Left ventricle myocardium inferior (tissue), 1 donor: ENCODE results near the gene KCNK5. TPM values are rescaled to one million over a fixed set of nuclear protein-coding genes. Genes with fewer than 3 reads are reported as not detected.

ENCODE experiments used
- DNase-seq: peaks from one replicate; pipeline ENCODE4 v3.0.0-alpha.2; 2020
- H3K27ac ChIP-seq: fragments of 200-600 bp; replicated peaks from 2 replicates; pipeline ENCODE4 v1.8.0; 2021
- H3K27me3 ChIP-seq: fragments of 200-600 bp; 2 replicates; pipeline ENCODE4 v1.8.0; 2021; ENCODE audit warnings: low read depth
- H3K36me3 ChIP-seq: fragments of 200-600 bp; 2 replicates; pipeline ENCODE4 v1.8.0; 2021
- H3K4me1 ChIP-seq: fragments of 200-600 bp; 2 replicates; pipeline ENCODE4 v1.8.0; 2021
- H3K4me3 ChIP-seq: fragments of 200-600 bp; 2 replicates; pipeline ENCODE4 v1.8.0; 2021; ENCODE audit warnings: mild to moderate bottlenecking, moderate library complexity
- H3K9me3 ChIP-seq: fragments of 200-600 bp; replicated peaks from 2 replicates; pipeline ENCODE4 v1.8.0; 2021
- CTCF ChIP-seq: fragments of 200-600 bp; IDR thresholded peaks from 2 replicates; pipeline ENCODE4 v1.8.0; 2021; ENCODE audit warnings: antibody characterized with exemption, mild to moderate bottlenecking, borderline replicate concordance
- intact Hi-C: fragments of 100-400 bp; cut with micrococcal nuclease; formaldehyde crosslinking; loops from one replicate; pipeline ENCODE4 v1.11.0; 2022
- total RNA-seq: library from RNA; stranded (reverse); fragmentation: NEBNext Ultra II Directional; extraction: Animal tissue kit (Norgen Biotek cat#: 25700); gene quantifications from one replicate; pipeline ENCODE4 v1.2.1, GENCODE V29; 2021
- donor health status: DM: no; HTN: yes; CAD: no; lungs with severe emphysema.

Gene KCNK5
- total RNA-seq, 1 donor from 2014 or later, result 0.47 TPM

- no peak overlapping the region for H3K27ac ChIP-seq
- no peaks in the 10 kb centered on the region for H3K36me3 ChIP-seq
- no peak overlapping the region for H3K4me3 ChIP-seq
- no peaks in the 10 kb centered on the region for H3K4me1 ChIP-seq
- no peak for TF ChIP-seq CTCF
- peaks cover 18% of the 10 kb centered on the region for H3K27me3 ChIP-seq
- H3K9me3 ChIP-seq, result no peaks in the 10 kb centered on the region
- intact Hi-C loops, result loop anchor here (10.0 kb wide), 1 partner anchor 85 kb away; no protein-coding TSS in a partner anchor
- DNase-seq, result no peak
Measured at GRCh38 chr6:39269961-39270360, 40.7 kb upstream of the KCNK5 start.

GRCh38 chr6:39268721-39269120 is 39.4 kb upstream of the KCNK5 start:
- TF ChIP-seq CTCF, result no peak
- Histone ChIP-seq H3K4me3 (no peak overlapping the region), H3K36me3 (no peaks in the 10 kb centered on the region)

GRCh38 chr6:39268171-39268570 is 38.9 kb upstream of the KCNK5 start:
- Histone ChIP-seq H3K27me3 (peaks cover 20% of the 10 kb centered on the region), H3K4me3 (no peak overlapping the region), H3K9me3 (no peaks in the 10 kb centered on the region), H3K36me3 (no peaks in the 10 kb centered on the region), H3K27ac (no peak overlapping the region), H3K4me1 (no peaks in the 10 kb centered on the region)
- no peak for DNase-seq
- no peak for TF ChIP-seq CTCF
- intact Hi-C loops, result no loop called here

More at GRCh38 chr6:39268721-39269120, 39.4 kb upstream of the KCNK5 start:
- no peaks in the 10 kb centered on the region for H3K4me1 ChIP-seq
- no peak overlapping the region for H3K27ac ChIP-seq
- no peaks in the 10 kb centered on the region for H3K9me3 ChIP-seq
- intact Hi-C loops, result no loop called here
- H3K27me3 ChIP-seq, result peaks cover 15% of the 10 kb centered on the region
- no peak for DNase-seq

- H3K27me3 ChIP-seq, result peaks cover 33% of the 10 kb centered on the region
- H3K4me1 ChIP-seq, result no peaks in the 10 kb centered on the region
- DNase-seq, result no peak
- no peaks in the 10 kb centered on the region for H3K36me3 ChIP-seq
- intact Hi-C loops, result no loop called here
- H3K9me3 ChIP-seq, result no peaks in the 10 kb centered on the region
- no peak for TF ChIP-seq CTCF
- H3K27ac ChIP-seq, result no peak overlapping the region
- no peak overlapping the region for H3K4me3 ChIP-seq
Measured at GRCh38 chr6:39266782-39267355, 37.6 kb upstream of the KCNK5 start.

- TF ChIP-seq CTCF, result no peak
Measured at GRCh38 chr6:39266375-39266774, 37.1 kb upstream of the KCNK5 start.

More at GRCh38 chr6:39266375-39266774, 37.1 kb upstream of the KCNK5 start:
- DNase-seq, result no peak
- Histone ChIP-seq H3K4me1 (no peaks in the 10 kb centered on the region), H3K4me3 (no peak overlapping the region), H3K9me3 (no peaks in the 10 kb centered on the region), H3K27me3 (peaks cover 38% of the 10 kb centered on the region), H3K36me3 (no peaks in the 10 kb centered on the region), H3K27ac (no peak overlapping the region)
- intact Hi-C loops, result no loop called here
